Measurements from ENCODE around the gene SND1.

The SND1 gene

GRCh38 chr7:127718340-127718679, 66.3 kb downstream of the SND1 start:
- DNase-seq, result no peak

GRCh38 chr7:127726476-127726875, 74.5 kb downstream of the SND1 start:
- H3K4me3 ChIP-seq (ENCODE audit: control insufficient read depth in 1 of 7, extremely low read depth in 1 of 7, insufficient read depth in 4 of 7, low read depth in 2 of 7, low read length in 6 of 7), result no peak overlapping the region
- POLR2A ChIA-PET, result no interaction called here
- H3K4me1 ChIP-seq (ENCODE audit: control extremely low read depth in 1 of 4, control insufficient read depth in 4 of 4, insufficient read depth in 4 of 4, low read length in 3 of 4), result no peaks in the 10 kb centered on the region
- DNase-seq, result no peak
- CTCF ChIA-PET, result interaction anchor here (2.1 to 2.5 kb wide), 2 partner anchors 18 to 22 kb away, joined by 7 read pairs; no protein-coding TSS in a partner anchor
- no peaks in the 10 kb centered on the region for H3K9me3 ChIP-seq (ENCODE audit: control extremely low read depth in 1 of 5, control insufficient read depth in 4 of 5, insufficient read depth in 2 of 5, low read depth in 1 of 5, low read length in 4 of 5)
- H3K36me3 ChIP-seq (ENCODE audit: control insufficient read depth in 4 of 4, insufficient read depth in 4 of 4, low read length in 3 of 4), result peaks cover 6 to 84% (median 27%) of the 10 kb centered on the region in 4 experiments
- 97% methylated on average over 3 of the region's 3 CpGs for WGBS (ENCODE audit: insufficient coverage)
- no peak overlapping the region for H3K27ac ChIP-seq (ENCODE audit: insufficient read depth in 1 of 2, low read depth in 1 of 2, low read length in 2 of 2, poor library complexity in 1 of 2, severe bottlenecking in 2 of 2)
- no peaks in the 10 kb centered on the region for H3K27me3 ChIP-seq (replicated peaks in 2 of 5; ENCODE audit: control insufficient read depth in 4 of 5, insufficient read depth in 5 of 5, low read length in 4 of 5)

More at GRCh38 chr7:127718340-127718679, 66.3 kb downstream of the SND1 start:
- POLR2A ChIA-PET, result no interaction called here
- CTCF ChIA-PET, result interaction anchor here (1.0 to 3.5 kb wide), 2 partner anchors 10 to 18 kb away, joined by 4 to 30 read pairs; no protein-coding TSS in a partner anchor
- no peaks in the 10 kb centered on the region for H3K4me1 ChIP-seq (ENCODE audit: control extremely low read depth in 1 of 4, control insufficient read depth in 4 of 4, insufficient read depth in 4 of 4, low read length in 3 of 4)
- no peaks in the 10 kb centered on the region for H3K9me3 ChIP-seq (ENCODE audit: control extremely low read depth in 1 of 5, control insufficient read depth in 4 of 5, insufficient read depth in 2 of 5, low read depth in 1 of 5, low read length in 4 of 5)
- 100% methylated on average over 6 of the region's 7 CpGs for WGBS (ENCODE audit: insufficient coverage)
- H3K36me3 ChIP-seq (ENCODE audit: control insufficient read depth in 4 of 4, insufficient read depth in 4 of 4, low read length in 3 of 4), result peaks cover 4 to 75% (median 35%) of the 10 kb centered on the region in 4 experiments
- H3K4me3 ChIP-seq (ENCODE audit: control insufficient read depth in 1 of 7, extremely low read depth in 1 of 7, insufficient read depth in 4 of 7, low read depth in 2 of 7, low read length in 6 of 7), result no peak overlapping the region
- H3K27ac ChIP-seq (ENCODE audit: insufficient read depth in 1 of 2, low read depth in 1 of 2, low read length in 2 of 2, poor library complexity in 1 of 2, severe bottlenecking in 2 of 2), result no peak overlapping the region
- no peaks in the 10 kb centered on the region for H3K27me3 ChIP-seq (replicated peaks in 2 of 5; ENCODE audit: control insufficient read depth in 4 of 5, insufficient read depth in 5 of 5, low read length in 4 of 5)

GRCh38 chr7:127730658-127731276, 78.8 kb downstream of the SND1 start:
- ChIA-PET CTCF (interaction anchor here (1.0 to 2.2 kb wide), 2 partner anchors 21 to 23 kb away, joined by 3 to 4 read pairs; no protein-coding TSS in a partner anchor), POLR2A (no interaction called here)
- WGBS (ENCODE audit: insufficient coverage), result 100% methylated on average over 6 of the region's 13 CpGs
- Histone ChIP-seq H3K4me1 (ENCODE audit: control extremely low read depth in 1 of 4, control insufficient read depth in 4 of 4, insufficient read depth in 4 of 4, low read length in 3 of 4) (no peaks in the 10 kb centered on the region), H3K27me3 (replicated peaks in 2 of 5; ENCODE audit: control insufficient read depth in 4 of 5, insufficient read depth in 5 of 5, low read length in 4 of 5) (no peaks in the 10 kb centered on the region), H3K4me3 (ENCODE audit: control insufficient read depth in 1 of 7, extremely low read depth in 1 of 7, insufficient read depth in 4 of 7, low read depth in 2 of 7, low read length in 6 of 7) (no peak overlapping the region), H3K27ac (ENCODE audit: insufficient read depth in 1 of 2, low read depth in 1 of 2, low read length in 2 of 2, poor library complexity in 1 of 2, severe bottlenecking in 2 of 2) (no peak overlapping the region), H3K9me3 (ENCODE audit: control extremely low read depth in 1 of 5, control insufficient read depth in 4 of 5, insufficient read depth in 2 of 5, low read depth in 1 of 5, low read length in 4 of 5) (no peaks in the 10 kb centered on the region), H3K36me3 (ENCODE audit: control insufficient read depth in 4 of 4, insufficient read depth in 4 of 4, low read length in 3 of 4) (peaks cover 12 to 78% (median 29%) of the 10 kb centered on the region in 4 experiments)
- no peak for DNase-seq

GRCh38 chr7:127731431-127732080, 79.6 kb downstream of the SND1 start:
- no peak overlapping the region for H3K27ac ChIP-seq (ENCODE audit: insufficient read depth in 1 of 2, low read depth in 1 of 2, low read length in 2 of 2, poor library complexity in 1 of 2, severe bottlenecking in 2 of 2)
- DNase-seq, result no peak
- H3K9me3 ChIP-seq (ENCODE audit: control extremely low read depth in 1 of 5, control insufficient read depth in 4 of 5, insufficient read depth in 2 of 5, low read depth in 1 of 5, low read length in 4 of 5), result no peaks in the 10 kb centered on the region
- H3K36me3 ChIP-seq (ENCODE audit: control insufficient read depth in 4 of 4, insufficient read depth in 4 of 4, low read length in 3 of 4), result peaks cover 12 to 72% (median 29%) of the 10 kb centered on the region in 4 experiments
- H3K4me1 ChIP-seq (ENCODE audit: control extremely low read depth in 1 of 4, control insufficient read depth in 4 of 4, insufficient read depth in 4 of 4, low read length in 3 of 4), result no peaks in the 10 kb centered on the region
- POLR2A ChIA-PET, result no interaction called here
- CTCF ChIA-PET, result interaction anchor here (1.0 to 2.2 kb wide), 2 partner anchors 20 to 24 kb away, joined by 3 to 4 read pairs; no protein-coding TSS in a partner anchor
- WGBS (ENCODE audit: insufficient coverage), result 95% methylated on average over 6 of the region's 10 CpGs
- H3K27me3 ChIP-seq (replicated peaks in 2 of 5; ENCODE audit: control insufficient read depth in 4 of 5, insufficient read depth in 5 of 5, low read length in 4 of 5), result no peaks in the 10 kb centered on the region
- H3K4me3 ChIP-seq (ENCODE audit: control insufficient read depth in 1 of 7, extremely low read depth in 1 of 7, insufficient read depth in 4 of 7, low read depth in 2 of 7, low read length in 6 of 7), result no peak overlapping the region

GRCh38 chr7:127732306-127732705, 80.3 kb downstream of the SND1 start:
- no peaks in the 10 kb centered on the region for H3K9me3 ChIP-seq (ENCODE audit: control extremely low read depth in 1 of 5, control insufficient read depth in 4 of 5, insufficient read depth in 2 of 5, low read depth in 1 of 5, low read length in 4 of 5)
- H3K36me3 ChIP-seq (ENCODE audit: control insufficient read depth in 4 of 4, insufficient read depth in 4 of 4, low read length in 3 of 4), result peaks cover 12 to 70% (median 30%) of the 10 kb centered on the region in 4 experiments
- no peaks in the 10 kb centered on the region for H3K4me1 ChIP-seq (ENCODE audit: control extremely low read depth in 1 of 4, control insufficient read depth in 4 of 4, insufficient read depth in 4 of 4, low read length in 3 of 4)
- no peak overlapping the region for H3K27ac ChIP-seq (ENCODE audit: insufficient read depth in 1 of 2, low read depth in 1 of 2, low read length in 2 of 2, poor library complexity in 1 of 2, severe bottlenecking in 2 of 2)
- WGBS (ENCODE audit: insufficient coverage), result 100% methylated on average over 1 of the region's 2 CpGs
- no peak overlapping the region for H3K4me3 ChIP-seq (ENCODE audit: control insufficient read depth in 1 of 7, extremely low read depth in 1 of 7, insufficient read depth in 4 of 7, low read depth in 2 of 7, low read length in 6 of 7)
- H3K27me3 ChIP-seq (replicated peaks in 2 of 5; ENCODE audit: control insufficient read depth in 4 of 5, insufficient read depth in 5 of 5, low read length in 4 of 5), result no peaks in the 10 kb centered on the region
- no peak for DNase-seq
- ChIA-PET POLR2A (no interaction called here), CTCF (interaction anchor here (0.7 to 2.2 kb wide), 3 partner anchors 23 to 480 kb away, joined by 3 to 8 read pairs (median 4); no protein-coding TSS in a partner anchor)

GRCh38 chr7:127733986-127734385, 82.0 kb downstream of the SND1 start:
- no peaks in the 10 kb centered on the region for H3K4me1 ChIP-seq (ENCODE audit: control extremely low read depth in 1 of 4, control insufficient read depth in 4 of 4, insufficient read depth in 4 of 4, low read length in 3 of 4)
- no peaks in the 10 kb centered on the region for H3K9me3 ChIP-seq (ENCODE audit: control extremely low read depth in 1 of 5, control insufficient read depth in 4 of 5, insufficient read depth in 2 of 5, low read depth in 1 of 5, low read length in 4 of 5)
- H3K4me3 ChIP-seq (ENCODE audit: control insufficient read depth in 1 of 7, extremely low read depth in 1 of 7, insufficient read depth in 4 of 7, low read depth in 2 of 7, low read length in 6 of 7), result no peak overlapping the region
- DNase-seq, result no peak
- no peaks in the 10 kb centered on the region for H3K27me3 ChIP-seq (replicated peaks in 2 of 5; ENCODE audit: control insufficient read depth in 4 of 5, insufficient read depth in 5 of 5, low read length in 4 of 5)
- WGBS (ENCODE audit: insufficient coverage), result 91% methylated on average over 3 of the region's 3 CpGs
- ChIA-PET POLR2A (no interaction called here), CTCF (interaction anchor here (0.8 to 1.7 kb wide), 4 partner anchors 25 to 68 kb away, joined by 3 to 8 read pairs (median 4); no protein-coding TSS in a partner anchor)
- H3K36me3 ChIP-seq (ENCODE audit: control insufficient read depth in 4 of 4, insufficient read depth in 4 of 4, low read length in 3 of 4), result peaks cover 8 to 57% (median 27%) of the 10 kb centered on the region in 4 experiments
- H3K27ac ChIP-seq (ENCODE audit: insufficient read depth in 1 of 2, low read depth in 1 of 2, low read length in 2 of 2, poor library complexity in 1 of 2, severe bottlenecking in 2 of 2), result no peak overlapping the region

GRCh38 chr7:127736511-127736910, 84.5 kb downstream of the SND1 start:
- DNase-seq, result no peak
- H3K4me1 ChIP-seq (ENCODE audit: control extremely low read depth in 1 of 4, control insufficient read depth in 4 of 4, insufficient read depth in 4 of 4, low read length in 3 of 4), result no peaks in the 10 kb centered on the region
- ChIA-PET POLR2A (no interaction called here), CTCF (interaction anchor here (1.1 kb wide), 2 partner anchors 18 to 473 kb away, joined by 3 to 4 read pairs; no protein-coding TSS in a partner anchor)
- no peak overlapping the region for H3K27ac ChIP-seq (ENCODE audit: insufficient read depth in 1 of 2, low read depth in 1 of 2, low read length in 2 of 2, poor library complexity in 1 of 2, severe bottlenecking in 2 of 2)
- 100% methylated on average over 4 of the region's 5 CpGs for WGBS (ENCODE audit: insufficient coverage)
- no peaks in the 10 kb centered on the region for H3K27me3 ChIP-seq (replicated peaks in 2 of 5; ENCODE audit: control insufficient read depth in 4 of 5, insufficient read depth in 5 of 5, low read length in 4 of 5)
- H3K4me3 ChIP-seq (ENCODE audit: control insufficient read depth in 1 of 7, extremely low read depth in 1 of 7, insufficient read depth in 4 of 7, low read depth in 2 of 7, low read length in 6 of 7), result no peak overlapping the region
- no peaks in the 10 kb centered on the region for H3K9me3 ChIP-seq (ENCODE audit: control extremely low read depth in 1 of 5, control insufficient read depth in 4 of 5, insufficient read depth in 2 of 5, low read depth in 1 of 5, low read length in 4 of 5)
- peaks cover 6 to 49% (median 22%) of the 10 kb centered on the region in 4 experiments for H3K36me3 ChIP-seq (ENCODE audit: control insufficient read depth in 4 of 4, insufficient read depth in 4 of 4, low read length in 3 of 4)

Data from common myeloid progenitor, CD34-positive (primary cell).